ENCODE data around the gene VLDLR. TPM values are rescaled to one million over a fixed set of nuclear protein-coding genes. Genes with fewer than 3 reads are reported as not detected.

Gene VLDLR
- total RNA-seq, 1 donor from 2014 or later = 28.8 TPM

DNA sequence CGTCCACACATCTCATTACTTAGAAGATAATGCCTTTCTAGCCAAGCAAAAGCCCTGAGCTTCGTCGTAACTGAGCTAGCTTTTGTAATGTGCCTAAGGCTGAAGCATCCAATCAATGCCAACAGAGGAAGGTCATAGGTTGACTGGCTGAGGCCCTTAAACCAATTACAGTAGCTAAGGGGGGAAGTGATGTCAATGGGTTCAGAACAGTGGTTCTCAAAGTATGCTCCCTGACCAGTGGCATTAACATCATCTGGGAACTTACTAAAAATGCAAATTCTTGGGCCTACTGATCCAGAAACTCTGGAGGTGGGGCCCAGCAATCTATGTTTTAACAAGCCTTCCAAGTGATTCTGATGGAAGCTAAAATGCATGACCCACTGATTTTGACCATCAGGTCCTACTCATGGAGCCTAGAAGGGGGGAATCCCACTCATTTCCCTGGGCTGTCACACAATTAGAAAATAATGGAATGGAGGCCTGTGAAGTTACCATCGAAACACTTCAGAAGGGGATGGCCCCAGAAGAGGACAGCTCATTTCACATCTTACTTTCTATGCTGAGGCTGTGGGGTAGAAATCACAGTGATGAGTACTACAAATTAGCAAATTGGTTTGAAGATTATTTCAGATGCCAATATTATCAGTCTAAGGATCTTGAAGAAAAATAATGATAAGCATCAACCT lies 4.8 kb upstream of the VLDLR start:
- no peak overlapping the region for H3K27ac Mint-ChIP-seq (ENCODE audit: unreplicated experiment)
- peaks cover 2% of the 10 kb centered on the region for H3K4me1 Mint-ChIP-seq (ENCODE audit: low read depth, unreplicated experiment)
- DNase-seq = no peak
- peaks cover 7% of the 10 kb centered on the region for H3K9me3 Mint-ChIP-seq (ENCODE audit: unreplicated experiment)
- no peaks in the 10 kb centered on the region for H3K36me3 Mint-ChIP-seq (ENCODE audit: unreplicated experiment)
- H3K27me3 Mint-ChIP-seq (ENCODE audit: unreplicated experiment) = peaks cover 4% of the 10 kb centered on the region
- TF ChIP-seq, protein P1, sequence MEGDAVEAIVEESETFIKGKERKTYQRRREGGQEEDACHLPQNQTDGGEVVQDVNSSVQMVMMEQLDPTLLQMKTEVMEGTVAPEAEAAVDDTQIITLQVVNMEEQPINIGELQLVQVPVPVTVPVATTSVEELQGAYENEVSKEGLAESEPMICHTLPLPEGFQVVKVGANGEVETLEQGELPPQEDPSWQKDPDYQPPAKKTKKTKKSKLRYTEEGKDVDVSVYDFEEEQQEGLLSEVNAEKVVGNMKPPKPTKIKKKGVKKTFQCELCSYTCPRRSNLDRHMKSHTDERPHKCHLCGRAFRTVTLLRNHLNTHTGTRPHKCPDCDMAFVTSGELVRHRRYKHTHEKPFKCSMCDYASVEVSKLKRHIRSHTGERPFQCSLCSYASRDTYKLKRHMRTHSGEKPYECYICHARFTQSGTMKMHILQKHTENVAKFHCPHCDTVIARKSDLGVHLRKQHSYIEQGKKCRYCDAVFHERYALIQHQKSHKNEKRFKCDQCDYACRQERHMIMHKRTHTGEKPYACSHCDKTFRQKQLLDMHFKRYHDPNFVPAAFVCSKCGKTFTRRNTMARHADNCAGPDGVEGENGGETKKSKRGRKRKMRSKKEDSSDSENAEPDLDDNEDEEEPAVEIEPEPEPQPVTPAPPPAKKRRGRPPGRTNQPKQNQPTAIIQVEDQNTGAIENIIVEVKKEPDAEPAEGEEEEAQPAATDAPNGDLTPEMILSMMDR (IDR thresholded peaks at IDR 0.05; ENCODE audit: partially characterized antibody, unreplicated experiment) = no peak
- H3K4me3 Mint-ChIP-seq (ENCODE audit: unreplicated experiment) = no peak overlapping the region

DNA sequence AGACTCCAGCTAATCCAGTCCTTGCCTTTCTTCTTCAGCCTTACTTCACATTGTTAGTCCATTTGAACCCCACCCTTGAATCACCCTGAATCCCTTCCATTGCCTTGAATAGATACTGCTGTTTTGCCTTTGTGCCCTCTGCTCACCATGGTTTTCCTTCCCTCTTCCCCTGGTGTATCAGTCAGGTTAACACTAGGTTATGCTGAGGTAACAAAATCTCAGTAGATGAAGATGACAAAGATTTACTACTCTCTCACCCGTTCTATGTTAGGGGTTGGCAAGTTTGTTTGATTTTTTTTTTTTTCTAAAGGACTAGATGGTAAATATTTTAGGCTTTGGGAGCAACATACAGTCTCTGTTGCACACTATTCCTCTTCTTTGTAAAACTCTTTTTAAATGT lies 3.3 kb upstream of the VLDLR start:
- Mint-ChIP-seq H3K27me3 (ENCODE audit: unreplicated experiment) (peaks cover 9% of the 10 kb centered on the region), H3K4me1 (ENCODE audit: low read depth, unreplicated experiment) (peaks cover 2% of the 10 kb centered on the region), H3K27ac (ENCODE audit: unreplicated experiment) (no peak overlapping the region), H3K9me3 (ENCODE audit: unreplicated experiment) (peaks cover 7% of the 10 kb centered on the region), H3K4me3 (ENCODE audit: unreplicated experiment) (no peak overlapping the region), H3K36me3 (ENCODE audit: unreplicated experiment) (no peaks in the 10 kb centered on the region)
- DNase-seq = no peak
- TF ChIP-seq, protein P1 (IDR thresholded peaks at IDR 0.05; ENCODE audit: partially characterized antibody, unreplicated experiment) = no peak

DNA sequence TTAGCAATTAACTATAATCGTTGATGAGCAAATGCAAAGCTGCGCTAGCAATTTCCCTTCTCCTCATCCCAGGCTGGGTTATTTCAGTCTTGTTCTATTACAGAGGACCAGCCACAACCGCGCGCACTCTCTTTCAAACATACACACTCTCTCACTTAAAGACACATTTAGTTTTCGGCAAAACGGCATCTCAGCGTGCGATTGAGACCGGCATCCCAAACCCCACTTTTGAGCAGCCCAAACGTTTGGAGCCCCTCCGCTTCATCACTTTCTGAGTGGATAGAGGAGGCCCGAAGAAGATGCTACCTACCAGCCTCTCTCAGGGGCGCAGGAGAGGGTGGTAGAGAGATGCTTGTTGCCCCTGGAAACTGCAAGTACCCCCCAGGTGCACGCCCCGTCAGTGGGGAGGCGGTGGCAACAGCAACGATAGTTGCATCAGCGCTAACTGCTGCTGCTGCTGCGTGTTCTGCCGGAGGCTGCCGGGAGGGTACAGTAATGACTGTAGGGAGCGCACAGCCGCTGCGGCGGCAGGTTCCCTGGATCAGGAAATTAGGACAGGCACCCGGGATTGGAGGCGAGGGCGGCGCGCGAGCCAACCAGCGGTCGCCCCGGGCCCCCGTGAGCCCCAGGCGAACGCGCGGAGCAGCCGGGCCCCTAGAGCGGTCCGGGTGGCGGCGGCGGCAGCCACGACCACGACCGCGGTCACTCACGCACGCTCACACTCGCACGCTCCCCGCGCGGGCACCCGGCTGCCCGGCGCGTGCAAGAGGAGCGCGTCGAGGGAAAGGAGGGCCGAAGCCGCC lies 467 bp upstream of the VLDLR start:
- Mint-ChIP-seq H3K36me3 (ENCODE audit: unreplicated experiment) (peaks cover 3% of the 10 kb centered on the region), H3K9me3 (ENCODE audit: unreplicated experiment) (peaks cover 8% of the 10 kb centered on the region), H3K27ac (ENCODE audit: unreplicated experiment) (peak overlapping the region; percentile 93), H3K4me3 (ENCODE audit: unreplicated experiment) (peak overlapping the region; percentile 93), H3K27me3 (ENCODE audit: unreplicated experiment) (peaks cover 9% of the 10 kb centered on the region), H3K4me1 (ENCODE audit: low read depth, unreplicated experiment) (peaks cover 5% of the 10 kb centered on the region)
- TF ChIP-seq, protein P1 (IDR thresholded peaks at IDR 0.05; ENCODE audit: partially characterized antibody, unreplicated experiment) = no peak
- peak; percentile 88 for DNase-seq

DNA sequence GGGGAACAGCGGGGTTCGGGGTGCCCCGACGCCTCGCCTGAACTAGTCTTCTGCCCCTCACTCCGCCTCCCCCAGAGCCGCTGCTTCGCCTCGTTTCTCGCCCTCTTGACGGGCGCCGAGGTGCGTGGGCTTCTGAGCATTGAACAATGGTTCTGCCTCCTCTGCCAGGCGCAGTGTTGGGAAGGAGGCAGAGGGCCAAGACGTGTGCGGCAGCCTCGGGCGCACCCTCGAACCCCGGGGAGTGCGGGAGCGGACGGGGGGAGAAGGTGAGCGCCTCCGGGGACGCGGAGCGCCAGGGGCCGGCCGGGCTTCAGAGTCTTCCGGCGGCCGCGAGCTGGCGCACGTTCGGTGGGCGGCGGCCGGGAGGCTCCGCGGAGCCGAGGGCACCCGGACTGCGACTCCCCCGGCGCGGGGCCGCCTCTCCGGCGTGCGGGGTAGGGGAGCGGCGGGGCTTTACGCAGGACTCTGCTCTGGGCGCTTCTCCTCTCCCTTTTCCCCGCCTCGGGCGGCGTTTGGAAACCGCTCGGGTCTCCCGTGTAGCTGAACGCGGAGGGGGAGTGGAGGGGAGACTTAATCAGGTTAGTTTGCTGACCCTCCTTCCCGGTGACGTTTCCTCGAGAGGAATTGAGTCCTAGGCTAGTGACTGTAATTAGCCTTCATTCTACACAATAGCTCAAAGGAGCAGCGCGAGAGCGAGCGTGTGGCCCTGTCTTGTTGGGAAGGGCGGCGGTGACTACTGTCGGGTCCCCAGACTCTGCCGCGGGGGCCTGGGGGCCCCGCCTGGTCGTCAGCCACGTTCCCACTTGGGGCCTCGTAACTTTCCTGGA lies 1.1 kb downstream of the VLDLR start:
- TF ChIP-seq, protein P1 (IDR thresholded peaks at IDR 0.05; ENCODE audit: partially characterized antibody, unreplicated experiment) = no peak
- Mint-ChIP-seq H3K27me3 (ENCODE audit: unreplicated experiment) (peaks cover 7% of the 10 kb centered on the region), H3K9me3 (ENCODE audit: unreplicated experiment) (peaks cover 8% of the 10 kb centered on the region), H3K4me3 (ENCODE audit: unreplicated experiment) (peak overlapping the region; percentile 96), H3K4me1 (ENCODE audit: low read depth, unreplicated experiment) (peaks cover 7% of the 10 kb centered on the region), H3K36me3 (ENCODE audit: unreplicated experiment) (peaks cover 3% of the 10 kb centered on the region), H3K27ac (ENCODE audit: unreplicated experiment) (peak overlapping the region; percentile 66)
- DNase-seq = peak; percentile 57
